AG04450 (cell line): Measurements from ENCODE around the gene PDZRN4. TPM values are rescaled to one million over a fixed set of nuclear protein-coding genes. Genes with fewer than 3 reads are reported as not detected.

Experiments used
- CTCF ChIA-PET: fragments of 300-600, 350-600 bp; formaldehyde crosslinking; extraction: SDS; loops from one replicate; lab custom pipeline; 2022; ENCODE audit warnings: antibody characterized with exemption, inconsistent platforms; lab: Charles Lee
- POLR2A ChIA-PET: fragments of 350-600 bp; formaldehyde crosslinking; extraction: SDS; loops from one replicate; lab custom pipeline; 2021; ENCODE audit warnings: antibody characterized with exemption, inconsistent platforms; lab: Yijun Ruan, JAX
- DNase-seq: peaks from one replicate; pipeline ENCODE4 v3.0.0-alpha.2; 2011; ENCODE audit warnings: low read depth, low spot score
- H3K27ac ChIP-seq: one replicate; pipeline ENCODE4 v1.5.1; 2012; ENCODE audit warnings: low read depth, low read length, control low read depth
- H3K27me3 ChIP-seq: one replicate; pipeline ENCODE4 v1.6.0; 2012; ENCODE audit warnings: low read length; ENCODE audit not compliant: control insufficient read depth, insufficient read depth
- H3K4me3 ChIP-seq: 2 replicates; pipeline ENCODE4 v1.5.1; 2011; ENCODE audit warnings: mild to moderate bottlenecking, low read depth, low read length, control low read depth
- H3K9me3 ChIP-seq: 2 replicates; pipeline ENCODE4 v1.5.1; 2012; ENCODE audit warnings: low read length; ENCODE audit not compliant: control insufficient read depth, insufficient read depth
- CTCF ChIP-seq: IDR thresholded peaks from 2 replicates; pipeline ENCODE4 v1.5.1; 2011; ENCODE audit warnings: low read depth, low read length, control low read depth, inconsistent platforms
- polyA plus RNA-seq: library from polyadenylated mRNA; depleted of rRNA; stranded (reverse); fragments of >200 nt; gene quantifications from 2 replicates; pipeline ENCODE4 v1.2.3, GENCODE V29; 2011

Gene PDZRN4
- polyA plus RNA-seq, 1 experiment = not detected

- DNase-seq = no peak
- CTCF ChIA-PET = no interaction called here
- H3K4me3 ChIP-seq = no peak overlapping the region
- TF ChIP-seq CTCF = no peak
- POLR2A ChIA-PET = no interaction called here
- no peaks in the 10 kb centered on the region for H3K9me3 ChIP-seq
- H3K27ac ChIP-seq = no peak overlapping the region
- H3K27me3 ChIP-seq = no peaks in the 10 kb centered on the region
Measured at GRCh38 chr12:41453409-41453808, 265.3 kb downstream of the PDZRN4 start.

DNA sequence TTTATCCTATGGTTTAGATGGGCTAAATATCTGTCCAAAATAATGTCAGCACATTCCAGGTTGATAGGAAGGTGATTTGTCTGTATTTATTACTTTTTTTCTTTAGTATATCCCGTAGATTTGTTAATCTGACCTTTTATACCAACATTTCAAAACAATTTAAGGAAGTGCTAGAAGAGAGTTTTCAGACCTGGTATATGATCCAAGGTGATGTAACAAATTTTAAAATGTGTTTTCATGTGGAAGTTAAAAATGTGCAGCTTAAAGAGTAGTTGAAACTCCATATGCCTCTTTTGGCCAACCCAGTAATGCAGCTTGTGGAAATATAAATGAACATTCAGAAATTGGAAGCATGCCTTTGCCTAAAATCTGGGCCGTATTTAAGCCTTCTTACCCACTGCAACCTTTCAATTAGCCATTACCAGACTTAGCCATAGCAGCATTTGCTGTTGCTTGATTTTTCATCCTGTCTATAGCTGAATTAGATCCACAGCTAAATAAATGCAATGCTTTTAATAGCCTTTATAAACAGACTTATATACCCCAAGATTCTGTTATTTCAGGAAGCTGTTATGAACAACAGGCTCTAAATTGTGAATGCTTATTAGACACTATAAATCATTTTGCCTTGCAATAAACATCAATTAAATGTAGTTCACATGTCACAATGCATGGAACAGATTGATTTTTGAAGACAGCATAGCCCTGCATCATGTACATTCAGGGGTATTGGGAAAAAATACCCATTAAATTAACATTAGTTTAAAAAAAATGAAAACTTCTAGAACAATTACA lies 271.2 kb downstream of the PDZRN4 start:
- Histone ChIP-seq H3K4me3 (no peak overlapping the region), H3K27ac (no peak overlapping the region), H3K9me3 (no peaks in the 10 kb centered on the region), H3K27me3 (no peaks in the 10 kb centered on the region)
- no peak for DNase-seq
- ChIA-PET CTCF (interaction anchor here (1.1 kb wide), 1 partner anchor 10 kb away, joined by 3 read pairs; no protein-coding TSS in a partner anchor), POLR2A (no interaction called here)
- TF ChIP-seq CTCF = no peak

DNA sequence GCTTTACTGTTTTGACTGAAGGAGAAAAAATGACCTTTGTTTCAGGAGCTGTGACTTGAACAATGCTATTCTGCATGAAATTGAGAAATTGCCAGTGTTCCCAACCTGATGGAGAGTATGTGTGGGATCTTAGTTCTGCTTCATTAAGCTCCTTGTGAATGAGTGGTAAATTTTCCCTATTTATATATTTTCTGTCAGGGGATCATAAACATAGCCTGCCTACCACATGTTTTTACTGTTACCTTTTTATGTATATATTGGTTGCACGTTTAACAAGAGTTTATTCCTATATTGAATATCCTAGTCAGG lies 271.7 kb downstream of the PDZRN4 start:
- Histone ChIP-seq H3K4me3 (no peak overlapping the region), H3K9me3 (no peaks in the 10 kb centered on the region), H3K27ac (no peak overlapping the region), H3K27me3 (no peaks in the 10 kb centered on the region)
- no peak for DNase-seq
- no peak for TF ChIP-seq CTCF
- CTCF ChIA-PET = interaction anchor here (1.1 kb wide), 1 partner anchor 11 kb away, joined by 3 read pairs; no protein-coding TSS in a partner anchor
- POLR2A ChIA-PET = no interaction called here

DNA sequence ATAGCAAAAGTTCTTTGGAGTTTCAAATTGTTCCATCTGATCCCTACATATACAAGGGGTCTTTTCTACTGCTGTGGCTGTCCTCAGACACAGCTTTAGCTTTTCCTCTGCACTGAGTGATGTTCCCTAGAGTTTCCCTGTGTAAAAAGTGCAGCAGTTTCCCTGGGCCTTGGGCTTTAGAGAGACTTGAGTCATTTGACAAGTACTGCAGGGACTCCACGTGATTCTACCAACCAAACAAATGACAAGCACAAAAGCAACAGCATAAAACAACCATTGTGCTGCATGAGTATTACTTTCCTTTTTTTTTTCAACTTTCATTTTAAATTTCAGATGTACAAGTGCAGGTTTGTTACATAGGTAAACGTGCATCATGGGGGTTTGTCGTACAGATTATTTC lies 272.8 kb downstream of the PDZRN4 start:
- ChIA-PET CTCF (no interaction called here), POLR2A (no interaction called here)
- Histone ChIP-seq H3K27me3 (no peaks in the 10 kb centered on the region), H3K9me3 (no peaks in the 10 kb centered on the region), H3K4me3 (no peak overlapping the region), H3K27ac (no peak overlapping the region)
- no peak for TF ChIP-seq CTCF
- DNase-seq = no peak

DNA sequence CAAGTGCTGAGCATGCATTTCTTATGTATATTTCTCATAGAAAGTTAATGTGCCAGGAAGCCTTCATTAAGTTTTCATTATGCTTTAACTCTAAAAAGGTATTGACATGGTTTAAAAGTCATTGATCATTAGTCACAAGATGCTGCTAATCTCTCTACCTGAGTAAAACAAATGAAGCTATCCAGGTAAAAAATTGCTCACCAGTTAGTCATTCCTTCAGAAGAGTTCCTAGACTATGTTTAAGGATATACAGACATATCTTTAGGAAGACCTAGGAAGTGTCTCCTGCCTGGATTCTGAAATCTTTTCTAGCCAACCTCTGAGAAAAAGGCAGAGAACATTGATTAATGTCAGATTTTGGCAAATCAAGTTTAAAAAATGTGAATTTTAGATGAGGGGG lies 274.2 kb downstream of the PDZRN4 start:
- H3K27me3 ChIP-seq = no peaks in the 10 kb centered on the region
- no peak for DNase-seq
- no peaks in the 10 kb centered on the region for H3K9me3 ChIP-seq
- no peak for TF ChIP-seq CTCF
- no peak overlapping the region for H3K27ac ChIP-seq
- ChIA-PET CTCF (no interaction called here), POLR2A (no interaction called here)
- H3K4me3 ChIP-seq = no peak overlapping the region
